ENCODE data around the gene FER.
"Not testable (repeated sequence)": the region's sequence is repeated elsewhere in the genome, so short reads cannot be mapped to it uniquely, and the experiment has no call there.

Gene FER

DNA sequence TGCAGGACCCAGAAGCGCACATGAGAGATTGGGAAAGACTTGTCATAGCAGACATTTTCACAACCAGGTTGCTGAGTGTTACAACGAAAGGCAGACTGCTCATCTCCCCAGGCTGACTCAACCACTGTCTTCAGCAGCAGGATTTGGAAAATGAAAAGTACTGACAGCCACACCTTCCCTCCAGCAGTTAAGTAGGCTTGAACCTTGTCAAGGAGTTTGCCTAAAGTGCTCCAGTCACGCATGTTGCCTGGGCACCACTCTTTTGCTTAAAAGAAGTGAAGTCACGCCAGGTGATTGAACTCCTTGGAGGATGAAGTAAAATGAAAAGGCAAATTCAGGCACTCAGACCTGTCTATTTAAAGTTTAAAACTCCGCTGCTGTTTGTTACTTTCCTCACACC, 304.5 kb downstream of the FER start:
- DNase-seq, result not testable (repeated sequence)

DNA sequence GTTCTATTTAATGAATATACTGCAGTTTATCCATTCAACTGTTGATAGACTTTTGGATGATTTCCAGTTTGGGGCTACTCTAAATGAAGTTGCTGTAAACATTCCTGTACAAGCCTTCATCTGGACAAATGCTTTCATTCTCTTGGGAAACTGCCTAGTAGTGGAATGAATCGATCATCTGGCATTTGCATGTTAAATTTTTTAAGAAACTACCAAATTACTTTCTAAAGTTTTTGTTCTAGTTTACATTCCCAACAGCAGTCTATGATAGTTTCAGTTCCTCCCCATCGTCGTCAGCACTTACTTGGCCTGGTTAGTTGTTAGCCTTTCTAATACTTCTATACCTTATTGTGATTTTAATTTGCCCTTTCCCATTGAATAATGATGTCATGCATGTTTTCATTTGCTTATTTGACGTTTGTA, 306.3 kb downstream of the FER start:
- DNase-seq, result no peak

- DNase-seq, result no peak
These were observed 312.8 kb downstream of the FER start for GRCh38 chr5:109060378-109061025.

DNA sequence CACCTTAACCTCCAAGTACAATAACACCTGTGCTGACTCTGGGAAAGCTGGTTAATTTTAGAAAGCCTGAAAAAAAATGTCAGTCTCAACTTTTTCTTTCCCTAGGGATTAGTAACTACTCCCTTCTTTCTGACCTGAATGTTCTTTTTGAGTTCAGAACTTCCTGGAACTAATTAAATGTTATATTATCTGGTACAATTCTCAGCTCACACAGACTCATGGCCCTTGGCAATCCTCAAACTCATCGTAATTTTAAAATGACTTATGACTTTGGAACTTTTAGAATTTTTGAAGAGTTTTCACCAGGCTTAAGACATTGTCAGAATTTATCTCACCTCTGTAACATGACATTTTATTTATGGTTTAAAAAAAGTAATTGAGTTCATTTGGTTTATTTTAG, 315.0 kb downstream of the FER start:
- no peak for DNase-seq

DNA sequence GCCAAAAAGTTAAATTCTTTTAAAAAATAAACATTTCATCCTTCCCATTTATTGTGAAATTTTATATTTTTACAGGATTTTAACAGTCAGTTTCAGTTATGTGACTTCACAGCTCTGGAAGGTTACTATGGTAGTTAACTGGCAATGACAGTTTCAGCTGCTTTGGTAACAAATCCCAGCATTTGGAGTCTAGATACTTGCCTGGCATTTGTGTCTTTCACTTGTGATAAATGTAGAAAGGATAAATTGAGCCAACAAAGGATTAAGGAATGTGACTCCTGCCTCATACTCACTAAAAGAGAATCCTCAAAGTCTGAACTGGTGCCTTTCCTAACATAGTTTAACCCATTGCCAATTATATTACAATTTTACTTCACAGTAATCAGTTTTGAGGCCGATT, 315.5 kb downstream of the FER start:
- no peak for DNase-seq

- no peak for DNase-seq
These were observed 329.0 kb downstream of the FER start for GRCh38 chr5:109076741-109077140.

DNA sequence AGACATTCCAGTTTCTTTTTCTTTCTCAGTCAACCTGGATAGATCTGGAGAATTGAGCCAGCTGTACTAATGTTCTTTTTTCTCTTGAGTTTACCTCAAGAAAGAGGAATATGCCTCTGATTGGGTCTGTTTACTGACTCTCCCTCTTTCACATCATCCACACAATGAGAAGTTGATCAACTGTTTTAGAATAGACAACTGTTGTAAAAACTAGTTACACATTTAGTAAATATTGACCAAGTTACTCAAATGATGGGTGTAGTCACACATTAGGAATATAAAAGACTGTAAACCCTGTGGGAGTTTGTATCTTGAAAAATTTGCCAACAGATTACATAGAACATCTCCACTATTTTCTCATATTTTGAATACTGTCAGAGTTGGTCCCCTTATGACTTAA, 330.8 kb downstream of the FER start:
- no peak for DNase-seq

- DNase-seq, result no peak
These were observed 332.8 kb downstream of the FER start for GRCh38 chr5:109080481-109080880.

- DNase-seq, result no peak
These were observed 333.2 kb downstream of the FER start for GRCh38 chr5:109080896-109081295.

- no peak for DNase-seq
These were observed 336.2 kb downstream of the FER start for GRCh38 chr5:109083937-109084336.

DNA sequence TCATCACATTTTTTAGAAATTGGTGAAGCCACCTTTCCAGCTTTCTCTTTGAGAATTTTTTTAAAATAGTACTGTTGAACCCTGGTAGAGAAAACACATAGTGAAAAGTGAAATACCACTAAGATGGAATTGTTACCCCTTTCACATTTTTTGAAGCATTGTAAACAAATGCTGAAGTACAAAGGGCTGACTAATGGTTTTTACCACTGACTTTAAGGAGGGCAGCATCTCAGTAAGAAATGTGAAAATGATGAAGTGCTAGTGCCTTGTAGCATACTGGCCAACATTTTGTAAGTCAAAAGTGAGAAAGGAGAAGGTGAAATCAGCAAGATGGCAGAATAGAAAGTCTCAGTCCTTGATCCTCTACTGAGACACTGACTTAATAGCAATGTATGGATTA, 341.5 kb downstream of the FER start:
- no peak for DNase-seq

GRCh38 chr5:109099081-109099480, 351.4 kb downstream of the FER start:
- no peak for DNase-seq

- DNase-seq, result no peak
These were observed 353.3 kb downstream of the FER start for GRCh38 chr5:109100971-109101370.

DNA sequence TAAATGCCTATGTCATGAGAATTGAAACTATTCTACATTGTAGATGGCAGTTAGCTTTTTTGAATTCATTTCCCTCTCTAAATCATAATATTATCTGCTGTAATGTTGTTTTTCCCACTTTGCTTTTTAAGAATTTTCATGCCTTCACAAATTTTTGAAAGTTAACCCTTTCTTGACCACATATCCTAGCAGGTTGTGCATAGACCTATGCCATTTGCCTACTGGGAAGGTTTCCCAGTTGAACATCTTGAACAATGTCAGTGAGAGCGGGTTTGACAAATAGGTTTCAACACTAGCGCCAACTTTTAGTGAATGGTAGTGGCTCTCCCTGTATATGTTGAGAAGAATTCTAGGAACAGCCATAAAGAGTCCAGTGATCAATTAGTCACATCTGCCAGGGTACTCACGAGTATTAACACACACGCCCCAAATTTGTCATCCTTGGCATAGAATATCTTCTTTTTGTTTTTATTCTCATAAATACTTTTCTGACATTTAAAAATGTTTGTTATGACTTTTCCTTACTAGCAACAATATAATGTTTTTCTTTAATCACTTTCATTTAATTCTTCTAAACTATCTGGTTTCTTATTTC, 354.5 kb downstream of the FER start:
- DNase-seq, result no peak

- DNase-seq, result no peak
These were observed 358.1 kb downstream of the FER start for GRCh38 chr5:109105631-109106267.

DNA sequence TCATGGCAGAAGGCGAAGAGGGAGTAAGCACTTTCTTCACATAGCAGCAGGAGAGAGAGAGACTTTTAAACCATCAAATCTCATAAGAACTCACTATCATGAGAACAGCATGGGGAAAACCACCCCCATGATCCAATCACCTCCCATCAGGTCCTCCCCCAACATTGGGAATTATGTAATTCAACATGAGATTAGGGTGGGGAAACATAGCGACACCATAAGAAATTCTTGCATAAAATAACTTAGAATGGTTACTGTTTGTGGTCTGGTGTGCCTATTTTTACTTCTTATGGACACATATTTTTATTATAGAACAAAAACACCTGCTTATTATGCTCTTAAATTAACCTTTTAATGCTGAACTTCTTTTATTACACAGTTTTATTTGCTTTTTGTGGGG, 364.0 kb downstream of the FER start:
- DNase-seq, result no peak

- no peak for DNase-seq
These were observed 365.9 kb downstream of the FER start for GRCh38 chr5:109113608-109114007.

- DNase-seq, result no peak
These were observed 373.5 kb downstream of the FER start for GRCh38 chr5:109121225-109121624.

DNA sequence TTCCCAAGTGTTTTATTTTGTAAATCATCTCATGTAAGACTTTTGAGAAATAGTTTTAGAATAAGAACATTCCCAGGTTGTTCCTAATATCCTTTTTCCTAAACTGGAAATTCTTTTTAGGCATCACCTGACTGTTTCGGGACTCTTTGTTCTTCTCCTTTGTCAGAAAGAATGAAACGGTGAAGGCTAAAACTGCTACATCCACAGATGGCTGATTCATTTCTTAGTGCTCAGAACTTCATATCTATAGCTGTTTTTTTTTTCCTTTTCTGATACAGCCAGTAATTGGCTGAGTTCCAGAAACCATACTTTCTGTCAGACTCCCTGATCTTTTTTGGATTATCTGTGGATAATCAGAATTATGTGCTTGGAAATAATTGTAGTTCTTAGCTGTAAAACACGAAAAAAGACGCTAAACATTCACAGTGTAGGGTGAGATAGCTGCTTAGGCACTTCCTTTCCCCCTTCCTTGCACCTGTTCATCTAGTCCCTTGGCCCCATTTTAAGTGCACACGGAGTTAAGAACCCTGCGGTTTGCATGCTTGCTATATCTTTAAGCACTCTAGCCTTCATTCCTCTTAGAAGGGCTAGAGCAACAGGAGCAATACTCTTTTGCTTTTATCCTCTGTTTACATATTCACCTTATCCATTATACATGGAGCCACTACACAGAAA, 378.2 kb downstream of the FER start:
- no peak for DNase-seq

- DNase-seq, result no peak
These were observed 378.8 kb downstream of the FER start for GRCh38 chr5:109126481-109126880.

- no peak for DNase-seq
These were observed 389.2 kb downstream of the FER start for GRCh38 chr5:109136906-109137305.

DNA sequence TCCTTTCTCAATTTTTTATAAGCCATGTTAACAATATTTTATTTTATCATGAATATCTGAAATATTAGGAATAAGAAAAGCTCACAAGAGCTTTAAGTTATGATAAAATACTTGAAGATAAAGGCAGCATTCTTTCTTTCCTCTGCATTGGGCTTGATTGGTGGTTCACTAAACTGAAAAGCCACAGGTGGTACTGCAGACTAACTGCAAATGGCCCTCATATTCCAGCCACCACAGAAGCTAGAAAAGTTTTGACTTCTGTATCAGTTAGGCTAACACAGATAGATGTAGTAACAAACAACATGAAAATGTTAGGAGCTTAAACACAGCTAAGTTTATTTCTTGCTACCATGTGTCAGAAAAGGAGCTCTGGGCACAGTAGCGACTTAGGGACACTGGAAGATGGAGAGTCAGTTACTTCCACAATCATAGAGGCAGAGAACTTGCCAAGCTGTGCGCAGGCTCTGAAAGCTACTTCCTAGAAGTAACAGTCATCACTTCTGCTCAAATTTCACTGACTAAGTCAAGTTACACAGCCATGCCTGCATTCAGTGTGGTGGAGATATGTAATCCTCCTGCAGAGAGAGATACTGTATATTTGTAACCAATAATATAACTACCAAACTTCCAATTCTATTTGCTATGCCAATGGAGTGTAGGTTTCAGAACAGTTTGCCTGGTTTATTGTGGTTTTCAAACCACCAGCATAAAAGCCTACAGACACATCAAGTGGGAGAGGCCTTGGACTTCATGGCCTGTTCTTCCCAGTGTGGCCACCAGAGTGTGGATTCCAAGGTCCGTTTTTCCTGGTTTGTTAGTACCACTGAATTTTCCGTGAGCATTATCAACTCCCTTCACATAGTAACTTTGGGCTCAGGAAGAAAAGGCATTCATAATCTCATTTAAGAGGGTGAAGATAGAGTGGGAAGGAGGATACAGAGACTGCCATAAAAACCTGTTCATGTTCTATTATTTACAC, 393.8 kb downstream of the FER start:
- no peak for DNase-seq

DNA sequence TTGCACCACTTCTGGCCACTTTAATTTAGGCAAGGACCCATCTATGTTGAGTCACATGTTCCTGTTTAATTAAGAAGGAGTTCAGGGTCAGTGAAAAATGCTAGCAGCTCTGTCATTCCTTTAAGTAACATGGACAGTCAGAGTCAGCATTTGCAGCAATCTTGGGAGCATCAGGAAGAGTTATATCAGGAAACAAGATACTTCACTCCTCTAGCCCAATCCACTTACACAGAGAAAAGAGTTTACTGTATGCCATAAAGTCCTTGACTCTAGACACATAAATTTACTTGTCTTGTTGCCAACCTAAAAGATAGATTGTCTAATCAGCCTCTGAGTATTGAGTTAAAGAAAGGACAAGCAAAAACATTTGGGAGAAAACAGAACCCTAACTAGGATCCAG, 395.3 kb downstream of the FER start:
- no peak for DNase-seq
